Activated gamma-delta T cell (primary cell): ENCODE data around the gene CRY2.

Experiments used
- DNase-seq: peaks from one replicate; lab custom pipeline; 2025; lab: John Stamatoyannopoulos, UW

The CRY2 gene

DNA sequence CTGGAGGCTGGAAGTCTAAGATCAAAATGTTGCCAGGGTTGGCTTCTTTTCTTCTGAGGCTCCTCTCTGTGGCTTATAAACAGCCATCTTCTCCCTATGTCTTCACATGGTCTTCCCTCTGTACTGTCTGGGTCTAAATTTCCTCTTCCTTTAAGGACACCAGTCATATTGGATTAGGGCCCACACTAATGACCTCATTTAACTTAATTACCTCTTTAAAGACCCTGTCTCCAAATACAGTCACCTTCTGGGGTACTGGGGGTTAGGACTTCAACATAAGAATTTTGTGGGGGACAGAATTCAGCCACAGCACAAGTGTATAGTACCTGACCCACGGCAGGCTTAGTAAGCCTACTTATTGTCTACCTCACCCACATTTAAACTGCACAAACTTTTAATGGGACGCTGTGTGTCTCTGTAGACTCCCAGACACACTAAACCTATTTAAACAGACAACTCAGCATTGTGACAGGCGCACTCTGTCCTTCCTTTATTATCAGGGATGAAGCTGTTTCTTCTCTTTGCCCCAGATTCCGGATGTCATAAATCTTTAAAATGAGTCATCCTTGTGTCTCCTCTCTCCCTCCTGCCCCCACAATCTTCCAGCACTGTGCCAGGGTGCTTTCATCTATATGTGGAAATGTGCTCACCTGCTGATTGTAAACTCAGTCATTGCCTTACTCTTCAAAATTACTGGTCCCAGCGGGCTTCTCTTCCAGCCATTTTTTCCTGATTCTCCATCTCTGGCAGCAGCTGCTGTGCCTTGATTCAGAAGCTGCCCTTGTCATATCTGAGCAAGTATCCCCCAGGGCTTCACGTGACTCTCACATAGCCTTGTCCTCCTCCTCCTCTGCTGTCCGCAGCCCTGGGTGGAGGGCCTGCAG lies 32.8 kb downstream of the CRY2 start:
- no peak for DNase-seq

DNA sequence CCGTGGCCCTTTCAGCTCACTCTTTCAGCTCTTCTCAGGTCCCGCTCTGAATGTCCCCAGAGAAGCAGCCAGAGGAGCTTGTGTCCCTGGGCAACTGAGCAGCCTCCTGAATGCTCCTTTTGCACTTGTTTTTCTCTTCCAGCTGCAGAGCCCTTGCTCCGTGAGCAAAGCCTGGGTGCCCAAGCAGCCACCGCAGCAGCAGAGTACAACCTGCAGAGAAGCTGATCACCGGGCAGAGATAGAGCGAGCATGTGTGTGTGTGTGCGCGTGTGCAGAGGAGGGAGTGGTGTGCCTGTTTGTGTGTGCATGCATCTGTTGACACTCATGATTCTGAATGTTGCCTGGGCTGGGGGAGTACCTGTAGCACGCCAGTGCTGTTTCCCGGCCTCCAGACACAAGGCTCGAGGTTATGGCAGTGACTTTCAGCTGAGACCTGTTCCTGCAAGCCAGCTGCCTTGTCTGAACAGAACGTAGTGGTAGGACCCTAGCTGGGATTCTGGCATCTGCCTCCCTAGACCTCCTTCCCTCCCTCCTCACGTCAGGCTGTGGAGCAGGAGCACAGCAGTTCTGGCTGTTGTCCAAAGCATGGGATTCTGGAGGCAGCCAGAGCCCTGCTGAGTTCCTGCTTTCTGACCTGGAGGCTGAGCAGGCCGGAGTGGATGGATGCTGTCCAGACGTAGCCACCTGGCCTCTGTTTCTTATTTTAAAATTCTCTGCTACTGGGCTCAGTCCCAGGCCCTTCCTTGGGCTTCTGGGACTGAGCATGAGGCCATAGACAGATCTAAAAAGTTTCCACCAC lies 33.7 kb downstream of the CRY2 start:
- DNase-seq, result no peak

DNA sequence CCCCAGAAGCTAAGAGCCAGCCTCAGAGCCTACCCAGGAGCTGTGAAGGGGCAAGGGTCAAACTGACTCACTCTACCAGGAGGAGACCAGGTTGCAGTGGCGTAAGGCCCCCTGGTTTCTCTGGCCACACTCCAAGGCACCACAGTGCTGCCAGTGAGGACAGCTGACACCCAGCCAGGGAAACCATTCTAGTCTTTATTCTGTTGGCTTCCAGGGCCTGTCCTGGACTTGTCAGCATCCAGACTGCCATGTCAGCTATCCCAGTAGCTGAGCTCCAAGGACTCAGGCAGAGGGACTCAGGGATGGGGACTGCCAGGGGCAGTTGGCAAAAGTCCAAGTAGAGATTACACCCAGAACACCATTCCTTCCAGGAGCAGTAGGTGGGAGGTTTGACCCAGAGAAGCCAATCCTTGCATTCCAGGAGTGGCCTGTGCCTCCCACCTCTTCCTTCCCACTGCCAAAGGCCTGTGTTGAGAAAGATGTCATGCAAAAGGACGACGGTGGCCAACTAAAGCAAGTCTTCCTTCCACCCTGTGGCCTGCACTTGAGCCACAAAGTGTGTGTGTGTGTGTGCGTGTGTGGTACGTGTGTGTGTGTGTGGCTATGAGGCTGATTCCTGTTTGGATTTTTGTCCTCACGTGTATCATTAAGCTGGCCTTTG lies 34.6 kb downstream of the CRY2 start:
- no peak for DNase-seq

GRCh38 chr11:45884596-45885185 lies 37.4 kb downstream of the CRY2 start:
- DNase-seq, result no peak

DNA sequence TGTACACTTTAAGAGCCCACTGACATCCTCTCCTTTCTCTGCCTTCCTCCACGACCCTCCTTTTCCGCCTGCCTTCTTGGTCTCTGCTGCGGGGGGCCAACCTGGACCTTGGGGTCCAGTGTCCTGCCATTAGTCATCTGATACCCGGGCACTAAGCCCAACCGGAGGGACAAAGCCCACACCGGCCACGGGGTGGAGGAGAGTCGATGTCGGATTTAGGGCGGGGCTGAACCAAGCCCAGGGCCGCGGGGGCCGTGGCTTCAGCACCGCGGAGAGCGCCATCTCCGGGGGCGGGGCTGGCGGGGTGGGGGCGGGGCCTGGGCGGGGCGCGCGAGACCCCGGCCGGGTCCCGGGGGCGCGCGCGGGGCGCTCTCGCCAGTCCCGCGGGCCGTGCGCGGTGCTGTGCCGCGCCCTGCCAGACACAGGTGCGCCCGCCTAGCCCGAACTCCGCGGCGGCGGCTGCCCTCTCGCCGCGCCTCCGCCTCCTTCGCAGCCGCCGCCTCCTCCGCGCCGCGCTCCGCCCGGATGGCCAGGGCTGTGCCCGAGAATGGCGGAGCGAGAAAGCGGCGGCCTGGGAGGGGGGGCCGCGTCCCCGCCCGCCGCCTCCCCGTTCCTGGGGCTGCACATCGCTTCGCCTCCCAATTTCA lies 38.1 kb downstream of the CRY2 start, which contains the start of gene MAPK8IP1:
MAPK8IP1 (plus strand) TSS at position 378 of the 647 bp plus-strand sequence; CDS start at position 548, 170 bp downstream.
- peak; percentile 34 for DNase-seq

- no peak for DNase-seq
Measured at GRCh38 chr11:45885921-45886721, 38.8 kb downstream of the CRY2 start.

- DNase-seq, result no peak
Measured at GRCh38 chr11:45886816-45887520, 39.7 kb downstream of the CRY2 start.

- no peak for DNase-seq
Measured at GRCh38 chr11:45887587-45887986, 40.3 kb downstream of the CRY2 start.

DNA sequence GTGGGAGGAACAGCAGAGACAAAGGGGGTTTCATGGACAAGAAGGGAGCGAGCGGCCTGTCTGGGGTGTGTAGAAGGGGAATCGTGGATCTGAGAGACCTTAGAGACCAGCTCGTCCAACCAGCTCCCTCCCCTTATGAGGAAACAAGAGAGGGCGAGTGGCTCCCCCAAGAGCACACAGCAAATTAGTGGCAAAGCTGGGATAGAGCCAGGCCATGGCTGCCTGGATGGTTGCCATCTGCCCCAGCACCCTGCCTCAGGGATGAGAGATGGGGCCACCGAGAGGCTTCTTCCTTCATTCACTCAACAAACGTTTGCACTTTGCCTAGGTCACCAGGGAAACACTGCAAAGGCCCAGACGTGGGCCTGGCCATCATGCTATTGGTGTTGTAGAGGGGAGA lies 42.3 kb downstream of the CRY2 start:
- no peak for DNase-seq

GRCh38 chr11:45889966-45890365 lies 42.7 kb downstream of the CRY2 start:
- DNase-seq, result no peak

DNA sequence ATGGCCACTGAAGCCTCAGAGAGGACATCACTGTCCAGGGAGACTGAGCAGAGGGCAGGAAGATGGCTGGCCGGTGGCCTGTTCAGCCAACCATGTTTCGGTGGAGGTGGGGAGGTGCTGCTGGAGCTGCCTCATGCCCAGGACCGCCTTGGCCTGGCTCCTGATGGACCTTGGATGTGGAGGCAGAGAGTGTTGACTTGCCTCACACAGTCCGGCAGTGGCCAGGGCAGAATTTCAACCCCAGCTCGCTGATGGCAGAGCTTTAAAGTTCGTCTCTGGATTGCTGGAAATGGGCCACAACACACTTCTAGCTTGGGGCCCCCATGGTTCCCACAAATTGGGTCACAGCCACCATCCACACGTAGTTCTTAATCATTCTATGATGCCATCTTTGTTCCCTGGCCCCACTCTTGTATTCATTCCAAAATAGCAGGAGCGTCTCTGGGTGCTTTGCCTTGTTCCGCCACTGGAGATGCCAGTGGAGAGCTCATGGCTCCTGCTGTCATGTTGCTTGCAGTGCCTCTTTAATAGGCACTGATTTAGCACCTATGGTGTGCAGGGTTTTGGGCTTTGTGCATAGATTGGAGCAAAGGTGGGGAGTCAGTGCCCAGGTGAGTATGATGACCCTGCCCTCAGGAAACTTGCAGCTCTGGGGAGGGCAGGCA lies 43.7 kb downstream of the CRY2 start:
- DNase-seq, result no peak

GRCh38 chr11:45892856-45893255 lies 45.6 kb downstream of the CRY2 start:
- no peak for DNase-seq

DNA sequence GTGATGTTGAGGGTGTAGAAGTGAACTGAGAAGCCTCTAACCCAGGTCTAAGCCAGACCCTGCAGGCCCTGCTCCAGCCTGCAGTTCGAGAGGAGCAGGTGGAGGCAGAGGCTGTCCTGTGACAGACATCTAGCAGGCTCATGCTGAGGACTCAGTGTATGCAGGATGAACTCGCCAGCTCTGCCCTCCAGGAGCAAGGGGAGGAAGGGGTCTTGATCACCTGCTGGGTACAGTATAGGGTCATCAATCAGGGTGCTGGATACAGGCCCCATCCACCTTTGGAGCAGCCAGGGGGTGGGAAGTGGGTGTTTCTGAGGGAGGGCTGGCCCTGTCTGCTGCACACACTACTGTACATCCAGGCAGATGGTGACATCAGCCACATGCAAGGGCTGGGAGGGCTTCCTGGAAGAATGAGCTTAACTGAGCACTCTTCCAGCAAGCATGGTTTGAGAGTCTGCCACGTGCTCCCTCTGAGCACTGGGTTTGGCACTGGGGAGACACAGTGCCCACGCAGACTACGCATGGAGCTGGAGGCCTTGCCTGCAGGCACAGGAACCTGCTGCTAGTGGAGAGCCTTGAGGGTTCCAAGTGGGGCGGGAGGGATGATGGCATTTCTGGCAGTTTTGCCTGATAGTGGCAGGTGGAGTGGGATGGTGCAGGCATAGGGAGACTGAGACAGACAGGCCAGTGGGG lies 47.4 kb downstream of the CRY2 start:
- DNase-seq, result no peak

DNA sequence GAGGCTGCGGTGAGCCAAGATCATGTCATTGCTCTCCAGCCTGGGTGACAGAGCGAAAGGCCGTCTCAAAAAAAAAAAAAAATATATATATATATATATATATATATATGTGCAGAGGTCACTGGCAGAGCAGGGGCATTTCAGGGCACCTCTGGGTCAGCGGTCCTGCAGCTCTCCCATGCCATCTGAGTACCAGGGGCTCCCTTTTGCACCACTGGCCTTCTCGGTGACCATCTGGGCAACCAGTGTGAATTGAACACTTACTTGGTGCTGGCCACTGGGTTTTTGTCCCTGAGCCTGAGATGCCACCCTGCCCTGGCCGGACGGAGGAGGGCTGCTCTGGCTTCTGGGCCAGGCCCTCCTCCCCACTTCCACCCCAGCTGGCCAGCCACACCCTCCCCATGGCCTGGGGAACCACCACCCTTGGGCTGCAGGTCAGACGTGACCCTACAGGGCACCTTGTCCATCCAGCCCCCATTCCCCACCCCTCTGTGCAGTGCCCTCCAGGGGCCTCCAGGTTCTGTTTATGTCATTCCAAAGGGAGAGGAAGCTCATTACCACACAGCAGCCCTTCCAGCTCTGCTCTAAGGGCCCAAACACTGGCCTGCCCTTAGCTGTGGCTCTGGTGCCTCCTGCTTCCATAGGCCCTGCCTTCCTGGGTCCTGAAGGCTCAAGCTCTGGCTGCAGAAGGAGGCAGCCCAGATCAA lies 48.4 kb downstream of the CRY2 start:
- no peak for DNase-seq

DNA sequence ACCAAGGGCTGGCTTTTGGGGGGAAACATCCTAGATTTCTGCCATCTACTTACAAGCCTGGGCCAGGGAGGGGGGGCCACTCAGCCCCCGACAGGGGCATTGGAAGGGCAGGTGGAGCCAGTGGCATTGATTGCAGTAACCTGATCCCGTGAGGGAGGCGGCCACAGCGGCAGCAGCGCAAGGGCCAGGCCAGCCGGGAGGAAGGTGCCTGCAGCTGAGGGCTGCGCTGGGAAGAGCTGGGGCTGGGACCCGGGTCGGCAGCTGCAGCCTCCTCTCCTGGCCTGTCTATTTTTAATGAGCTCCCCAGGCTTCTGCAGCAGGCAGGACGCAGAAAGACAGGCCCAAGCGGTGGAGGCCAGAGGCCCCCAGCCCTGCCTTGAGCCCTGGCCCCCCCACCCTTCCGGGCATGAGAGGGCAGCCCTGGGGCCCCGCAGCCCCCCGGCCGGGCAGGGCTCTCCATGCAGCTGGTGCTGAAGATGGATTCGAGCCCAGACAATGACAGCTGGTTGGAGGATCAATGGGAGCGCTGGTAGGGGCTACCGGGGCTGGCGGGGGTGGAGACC lies 49.2 kb downstream of the CRY2 start:
- DNase-seq, result no peak

- DNase-seq, result no peak
Measured at GRCh38 chr11:45897556-45897955, 50.3 kb downstream of the CRY2 start.

DNA sequence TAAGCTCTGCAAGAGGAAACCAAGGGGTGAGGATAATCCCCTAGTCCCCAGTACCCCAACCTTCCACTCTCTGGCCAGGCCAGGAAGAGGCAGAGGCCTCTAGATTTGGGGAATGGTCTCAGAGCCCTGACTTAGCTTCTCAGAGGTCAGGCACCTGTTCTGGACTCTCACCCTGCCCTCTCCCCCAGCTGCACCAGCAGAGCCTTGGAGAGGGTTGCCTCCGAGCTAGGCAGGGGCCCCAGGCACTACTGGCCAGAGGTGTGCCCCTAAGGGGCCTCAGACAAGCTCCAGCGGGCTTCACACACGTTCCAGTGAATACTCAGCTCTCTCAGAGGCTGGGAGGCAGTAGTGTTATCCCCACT lies 51.8 kb downstream of the CRY2 start:
- no peak for DNase-seq
